SK-N-MC (cell line): ENCODE results near the gene PAK1.

Experiments used
- EZH2 ChIP-seq: fragments of 200-600 bp; sonication (generic); IDR thresholded peaks from one replicate; pipeline ENCODE4 v1.6.1; 2017; ENCODE audit warnings: antibody characterized with exemption
- POLR2AphosphoS5 ChIP-seq: IDR thresholded peaks from 2 replicates; pipeline ENCODE4 v1.6.1; 2012; ENCODE audit warnings: mild to moderate bottlenecking, low read depth, low read length, borderline replicate concordance

- no peak for TF ChIP-seq EZH2
- TF ChIP-seq POLR2AphosphoS5: no peak
These were observed 103.7 kb downstream of the PAK1 start for GRCh38 chr11:77370217-77370616.
